Activated CD4-positive, alpha-beta memory T cell treated with anti-CD3 and anti-CD28 coated beads for 36 hours (primary cell): ENCODE results near the gene C20orf144. TPM values are rescaled to one million over a fixed set of nuclear protein-coding genes. Genes with fewer than 3 reads are reported as not detected.
"Not testable (repeated sequence)": the region's sequence is repeated elsewhere in the genome, so short reads cannot be mapped to it uniquely, and the experiment has no call there.

Experiments
- CTCF ChIA-PET: fragments of 350-600 bp; sonication (Branson Sonifier 250); formaldehyde crosslinking; loops from one replicate; lab custom pipeline; 2021; ENCODE audit warnings: antibody characterized with exemption, inconsistent platforms; lab: Charles Lee
- POLR2A ChIA-PET: fragments of 350-600 bp; sonication (Branson Sonifier 250); formaldehyde crosslinking; loops from one replicate; lab custom pipeline; 2021; ENCODE audit warnings: antibody characterized with exemption; lab: Charles Lee
- DNase-seq: peaks from one replicate; pipeline ENCODE4 v3.0.0-alpha.2; 2020
- H3K27ac Mint-ChIP-seq: one replicate; pipeline ENCODE4 v1.8.0; 2021; ENCODE audit warnings: mixed read lengths
- H3K27me3 Mint-ChIP-seq: one replicate; pipeline ENCODE4 v1.8.0; 2021; ENCODE audit warnings: mixed read lengths
- H3K36me3 Mint-ChIP-seq: one replicate; pipeline ENCODE4 v1.8.0; 2021; ENCODE audit warnings: mixed read lengths
- H3K4me1 Mint-ChIP-seq: one replicate; pipeline ENCODE4 v1.8.0; 2021; ENCODE audit warnings: low read depth, mixed read lengths
- H3K4me3 Mint-ChIP-seq: one replicate; pipeline ENCODE4 v1.8.0; 2021; ENCODE audit warnings: mild to moderate bottlenecking, mixed read lengths
- H3K9me3 Mint-ChIP-seq: one replicate; pipeline ENCODE4 v1.8.0; 2021; ENCODE audit warnings: mixed read lengths
- intact Hi-C: fragments of 100-400 bp; cut with micrococcal nuclease; formaldehyde crosslinking; loops from one replicate; pipeline ENCODE4 v1.15.1; 2023
- total RNA-seq, 2 experiments: library from RNA; stranded (reverse); gene quantifications; one replicate each; pipeline ENCODE4 v1.2.3, GENCODE V29; 2021

C20orf144 gene
- total RNA-seq, 2 experiments from 2014 or later: 0.26 to 0.31 TPM

- Mint-ChIP-seq H3K27me3 (no peaks in the 10 kb centered on the region), H3K36me3 (peaks cover 9% of the 10 kb centered on the region), H3K4me1 (peaks cover 47% of the 10 kb centered on the region), H3K9me3 (no peaks in the 10 kb centered on the region), H3K4me3 (no peak overlapping the region), H3K27ac (peak overlapping the region; percentile 82)
- ChIA-PET POLR2A (interaction anchor here (1.1 kb wide), 1 partner anchor 31 kb away, joined by 5 read pairs; the partner anchor contains the start of gene PXMP4), CTCF (interaction anchor here (3.5 kb wide), 1 partner anchor 22 kb away, joined by 28 read pairs; the partner anchor contains the start of gene ACTL10)
- no peak for DNase-seq
- intact Hi-C loops: loop anchor here (5.0 kb wide), 1 partner anchor 423 kb away; the partner anchor contains the start of gene EIF2S2
Observed at GRCh38 chr20:33689493-33689892, 27.4 kb downstream of the C20orf144 start.

GRCh38 chr20:33689973-33690372 lies 27.8 kb downstream of the C20orf144 start:
- H3K27ac Mint-ChIP-seq: peak overlapping the region; percentile 82
- DNase-seq: peak; percentile 78
- intact Hi-C loops: loop anchor here (1.0 to 5.0 kb wide), 2 partner anchors 30 to 422 kb away; partner anchors contain the start of genes EIF2S2 and PXMP4
- no peaks in the 10 kb centered on the region for H3K27me3 Mint-ChIP-seq
- H3K4me1 Mint-ChIP-seq: peaks cover 42% of the 10 kb centered on the region
- H3K36me3 Mint-ChIP-seq: peaks cover 4% of the 10 kb centered on the region
- POLR2A ChIA-PET: interaction anchor here (1.1 kb wide), 1 partner anchor 30 kb away, joined by 5 read pairs; the partner anchor contains the start of gene PXMP4
- H3K9me3 Mint-ChIP-seq: no peaks in the 10 kb centered on the region
- peak overlapping the region; percentile 38 for H3K4me3 Mint-ChIP-seq
- CTCF ChIA-PET: no interaction called here

GRCh38 chr20:33693289-33693688 lies 31.2 kb downstream of the C20orf144 start:
- intact Hi-C loops: no loop called here
- no peak for DNase-seq
- CTCF ChIA-PET: interaction anchor here (0.8 kb wide), 1 partner anchor 99 kb away, joined by 3 read pairs; no protein-coding TSS in a partner anchor
- Mint-ChIP-seq H3K4me3 (no peak overlapping the region), H3K27me3 (no peaks in the 10 kb centered on the region), H3K36me3 (no peaks in the 10 kb centered on the region), H3K9me3 (peaks cover under 1% of the 10 kb centered on the region), H3K27ac (no peak overlapping the region), H3K4me1 (peaks cover 20% of the 10 kb centered on the region)
- POLR2A ChIA-PET: no interaction called here

GRCh38 chr20:33693741-33694638 lies 31.9 kb downstream of the C20orf144 start:
- ChIA-PET CTCF (interaction anchor here (0.8 kb wide), 1 partner anchor 98 kb away, joined by 3 read pairs; no protein-coding TSS in a partner anchor), POLR2A (no interaction called here)
- DNase-seq: no peak
- Mint-ChIP-seq H3K4me3 (no peak overlapping the region), H3K9me3 (peaks cover 3% of the 10 kb centered on the region), H3K4me1 (peaks cover 13% of the 10 kb centered on the region), H3K27me3 (no peaks in the 10 kb centered on the region), H3K36me3 (no peaks in the 10 kb centered on the region), H3K27ac (no peak overlapping the region)
- intact Hi-C loops: no loop called here

- peaks cover 3% of the 10 kb centered on the region for H3K9me3 Mint-ChIP-seq
- H3K27me3 Mint-ChIP-seq: no peaks in the 10 kb centered on the region
- DNase-seq: no peak
- no peak overlapping the region for H3K27ac Mint-ChIP-seq
- CTCF ChIA-PET: no interaction called here
- intact Hi-C loops: no loop called here
- POLR2A ChIA-PET: no interaction called here
- H3K4me1 Mint-ChIP-seq: peaks cover 7% of the 10 kb centered on the region
- no peak overlapping the region for H3K4me3 Mint-ChIP-seq
- H3K36me3 Mint-ChIP-seq: no peaks in the 10 kb centered on the region
Observed at GRCh38 chr20:33694639-33695012, 32.5 kb downstream of the C20orf144 start.

GRCh38 chr20:33696448-33696847 lies 34.3 kb downstream of the C20orf144 start:
- Mint-ChIP-seq H3K4me3 (no peak overlapping the region), H3K36me3 (no peaks in the 10 kb centered on the region), H3K4me1 (no peaks in the 10 kb centered on the region), H3K27ac (no peak overlapping the region), H3K9me3 (peaks cover 3% of the 10 kb centered on the region), H3K27me3 (no peaks in the 10 kb centered on the region)
- no peak for DNase-seq
- CTCF ChIA-PET: no interaction called here
- intact Hi-C loops: no loop called here
- POLR2A ChIA-PET: no interaction called here

GRCh38 chr20:33697129-33697528 lies 35.0 kb downstream of the C20orf144 start:
- Mint-ChIP-seq H3K4me3 (no peak overlapping the region), H3K27ac (no peak overlapping the region), H3K9me3 (peaks cover 3% of the 10 kb centered on the region), H3K36me3 (no peaks in the 10 kb centered on the region), H3K27me3 (no peaks in the 10 kb centered on the region), H3K4me1 (no peaks in the 10 kb centered on the region)
- intact Hi-C loops: no loop called here
- DNase-seq: no peak
- ChIA-PET POLR2A (no interaction called here), CTCF (no interaction called here)

GRCh38 chr20:33698966-33699365 lies 36.8 kb downstream of the C20orf144 start:
- H3K27me3 Mint-ChIP-seq, DNase-seq, CTCF ChIA-PET, POLR2A ChIA-PET, H3K9me3 Mint-ChIP-seq, intact Hi-C loops, H3K4me3 Mint-ChIP-seq, H3K27ac Mint-ChIP-seq, H3K36me3 Mint-ChIP-seq, H3K4me1 Mint-ChIP-seq: not testable (repeated sequence)

- DNase-seq, H3K27me3 Mint-ChIP-seq, POLR2A ChIA-PET, intact Hi-C loops, H3K27ac Mint-ChIP-seq, CTCF ChIA-PET, H3K9me3 Mint-ChIP-seq, H3K4me3 Mint-ChIP-seq, H3K36me3 Mint-ChIP-seq, H3K4me1 Mint-ChIP-seq: not testable (repeated sequence)
Observed at GRCh38 chr20:33700696-33701441, 38.7 kb downstream of the C20orf144 start.

- CTCF ChIA-PET: no interaction called here
- no peak for DNase-seq
- no peaks in the 10 kb centered on the region for H3K4me1 Mint-ChIP-seq
- intact Hi-C loops: no loop called here
- H3K27ac Mint-ChIP-seq: no peak overlapping the region
- no peaks in the 10 kb centered on the region for H3K27me3 Mint-ChIP-seq
- no peaks in the 10 kb centered on the region for H3K36me3 Mint-ChIP-seq
- H3K4me3 Mint-ChIP-seq: no peak overlapping the region
- peaks cover 3% of the 10 kb centered on the region for H3K9me3 Mint-ChIP-seq
- POLR2A ChIA-PET: no interaction called here
Observed at GRCh38 chr20:33701629-33702450, 39.7 kb downstream of the C20orf144 start.

- H3K9me3 Mint-ChIP-seq: peaks cover 3% of the 10 kb centered on the region
- POLR2A ChIA-PET: no interaction called here
- no peaks in the 10 kb centered on the region for H3K4me1 Mint-ChIP-seq
- H3K27ac Mint-ChIP-seq: no peak overlapping the region
- no peak for DNase-seq
- CTCF ChIA-PET: no interaction called here
- intact Hi-C loops: no loop called here
- H3K27me3 Mint-ChIP-seq: no peaks in the 10 kb centered on the region
- H3K4me3 Mint-ChIP-seq: no peak overlapping the region
- no peaks in the 10 kb centered on the region for H3K36me3 Mint-ChIP-seq
Observed at GRCh38 chr20:33702861-33703260, 40.7 kb downstream of the C20orf144 start.
